HepG2 (cell line): ENCODE measurements around the gene CTSA. TPM values are rescaled to one million over a fixed set of nuclear protein-coding genes. Genes with fewer than 3 reads are reported as not detected.

Experiments used
- AHR ChIP-seq: IDR thresholded peaks from 2 replicates; pipeline ENCODE4 v1.6.1; 2018; ENCODE audit warnings: missing genetic modification reagents, missing compliant biosample characterization
- FOXC1 ChIP-seq: sonication (generic); formaldehyde crosslinking; IDR thresholded peaks from 2 replicates; pipeline ENCODE4 v1.8.0; 2022; ENCODE audit warnings: mild to moderate bottlenecking, missing genetic modification reagents, borderline replicate concordance
- GFI1 ChIP-seq: sonication (generic); formaldehyde crosslinking; IDR thresholded peaks from 2 replicates; pipeline ENCODE4 v1.5.0; 2020; ENCODE audit warnings: missing genetic modification reagents, mild to moderate bottlenecking, borderline replicate concordance
- ZNF264 ChIP-seq: sonication (generic); formaldehyde crosslinking; IDR thresholded peaks from 2 replicates; pipeline ENCODE4 v1.4.0; 2020; ENCODE audit warnings: missing genetic modification reagents
- ZNF616 ChIP-seq: sonication (generic); formaldehyde crosslinking; IDR thresholded peaks from 2 replicates; pipeline ENCODE4 v1.5.0; 2020; ENCODE audit warnings: low read depth, mild to moderate bottlenecking, missing genetic modification reagents
- ZSCAN25 ChIP-seq: sonication (generic); formaldehyde crosslinking; IDR thresholded peaks from 2 replicates; pipeline ENCODE4 v1.8.0; 2022; ENCODE audit warnings: mild to moderate bottlenecking, missing genetic modification reagents
- ZSCAN29 ChIP-seq: sonication (generic); formaldehyde crosslinking; conservative IDR thresholded peaks from 2 replicates; pipeline ENCODE4 v1.4.0; 2020; ENCODE audit warnings: mild to moderate bottlenecking, missing genetic modification reagents
- polyA plus RNA-seq, 8 experiments: library from polyadenylated mRNA; depleted of rRNA in 3 of 8; stranded (reverse) in 7 of 8; unstranded in 1 of 8; fragments of >200 nt; fragmentation: Illumina TruSeq in 4 of 8; extraction: Trizol in 4 of 8; gene quantifications; 2 replicates each; pipeline versions ENCODE4 v1.2.1 to v1.2.3, GENCODE V29; 2011 to 2016; ENCODE audit warnings: low read depth in 4 of 8, missing spikeins in 1 of 8, mixed read lengths in 1 of 8; ENCODE audit not compliant: insufficient read depth in 1 of 8
- total RNA-seq, 5 experiments: library from RNA; depleted of rRNA; stranded (reverse); fragments of >200 nt; fragmentation: Illumina TruSeq; extraction: Trizol; gene quantifications; 2 replicates each; pipeline ENCODE4 v1.2.3, GENCODE V29; 2016; ENCODE audit warnings: low read depth in 1 of 5
- TF ChIP-seq, protein P1 (sequence below): sonication (generic); formaldehyde crosslinking; IDR thresholded peaks from 2 replicates; pipeline ENCODE4 v1.4.0; 2020; ENCODE audit warnings: mild to moderate bottlenecking, missing genetic modification reagents
- TF ChIP-seq, protein P2 (sequence below): sonication (generic); formaldehyde crosslinking; IDR thresholded peaks from 2 replicates; pipeline ENCODE4 v1.5.0; 2020; ENCODE audit warnings: mild to moderate bottlenecking, missing genetic modification reagents, borderline replicate concordance
- TF ChIP-seq, protein P3 (sequence below): IDR thresholded peaks from 2 replicates; pipeline ENCODE4 v1.6.1; 2012; ENCODE audit warnings: low read length, improper control_type of control experiment
- TF ChIP-seq, protein P4 (sequence below): sonication (generic); formaldehyde crosslinking; IDR thresholded peaks from 2 replicates; pipeline ENCODE4 v1.4.0; 2020; ENCODE audit warnings: missing genetic modification reagents
- TF ChIP-seq, protein P5 (sequence below), 2 experiments: sonication (generic) in 1 of 2; formaldehyde crosslinking in 1 of 2; IDR thresholded peaks; 2 replicates each; pipeline versions ENCODE4 v1.5.1 to v1.6.1; 2011 to 2020; ENCODE audit warnings: borderline replicate concordance in 1 of 2, low read depth in 1 of 2, low read length in 1 of 2, mild to moderate bottlenecking in 1 of 2, missing genetic modification reagents in 1 of 2, moderate library complexity in 1 of 2

CTSA gene
- total and polyA plus RNA-seq, 2 of the 13 experiments (the other 11 are each of a cell fraction or from before 2014, with no cell fraction given), result 202 to 231 TPM

DNA sequence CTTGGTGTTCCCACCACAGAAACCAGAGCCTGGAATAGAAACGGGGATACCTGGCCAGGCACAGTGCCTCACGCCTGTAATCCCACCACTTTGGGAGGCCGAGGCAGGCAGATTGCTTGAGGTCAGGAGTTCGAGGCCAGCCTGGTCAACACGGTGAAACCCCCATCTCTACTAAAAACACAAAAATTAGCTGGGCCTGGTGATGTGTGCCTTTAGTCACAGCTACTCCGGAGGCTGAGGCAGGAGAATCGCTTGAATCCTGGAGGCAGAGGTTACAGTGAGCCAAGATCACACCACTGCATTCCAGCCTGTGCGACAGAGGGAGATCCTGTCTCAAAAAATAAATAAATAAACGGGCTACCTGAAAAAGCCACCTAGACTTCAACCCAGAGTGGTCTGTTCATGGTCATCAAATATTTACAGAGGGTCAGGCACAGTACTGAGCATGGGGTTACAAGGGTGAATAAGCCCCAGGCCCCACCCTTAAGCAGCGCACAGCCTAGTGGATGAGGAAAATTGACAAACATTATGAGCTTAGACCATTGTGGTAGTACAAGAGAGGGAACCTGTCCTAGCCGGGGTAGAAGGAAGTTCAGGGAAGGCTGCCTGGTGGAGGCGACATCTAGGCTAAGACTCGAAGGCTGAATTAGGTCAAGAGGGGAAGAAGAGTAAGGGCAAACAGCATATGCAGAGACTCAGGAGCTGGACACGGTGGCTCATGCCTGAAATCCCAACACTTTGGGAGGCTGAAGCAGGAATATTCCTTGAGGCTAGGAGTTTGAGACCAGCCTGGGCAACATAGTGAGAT is 36.1 kb downstream of the CTSA start (continued):
- TF ChIP-seq GFI1, result peak; percentile 94
- TF ChIP-seq, protein P1, sequence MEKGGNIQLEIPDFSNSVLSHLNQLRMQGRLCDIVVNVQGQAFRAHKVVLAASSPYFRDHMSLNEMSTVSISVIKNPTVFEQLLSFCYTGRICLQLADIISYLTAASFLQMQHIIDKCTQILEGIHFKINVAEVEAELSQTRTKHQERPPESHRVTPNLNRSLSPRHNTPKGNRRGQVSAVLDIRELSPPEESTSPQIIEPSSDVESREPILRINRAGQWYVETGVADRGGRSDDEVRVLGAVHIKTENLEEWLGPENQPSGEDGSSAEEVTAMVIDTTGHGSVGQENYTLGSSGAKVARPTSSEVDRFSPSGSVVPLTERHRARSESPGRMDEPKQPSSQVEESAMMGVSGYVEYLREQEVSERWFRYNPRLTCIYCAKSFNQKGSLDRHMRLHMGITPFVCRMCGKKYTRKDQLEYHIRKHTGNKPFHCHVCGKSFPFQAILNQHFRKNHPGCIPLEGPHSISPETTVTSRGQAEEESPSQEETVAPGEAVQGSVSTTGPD (CRISPR knock-in tag), result 0 out of 2 replicates have a peak, but pooled peaks have one; percentile 63
- TF ChIP-seq, protein P2, sequence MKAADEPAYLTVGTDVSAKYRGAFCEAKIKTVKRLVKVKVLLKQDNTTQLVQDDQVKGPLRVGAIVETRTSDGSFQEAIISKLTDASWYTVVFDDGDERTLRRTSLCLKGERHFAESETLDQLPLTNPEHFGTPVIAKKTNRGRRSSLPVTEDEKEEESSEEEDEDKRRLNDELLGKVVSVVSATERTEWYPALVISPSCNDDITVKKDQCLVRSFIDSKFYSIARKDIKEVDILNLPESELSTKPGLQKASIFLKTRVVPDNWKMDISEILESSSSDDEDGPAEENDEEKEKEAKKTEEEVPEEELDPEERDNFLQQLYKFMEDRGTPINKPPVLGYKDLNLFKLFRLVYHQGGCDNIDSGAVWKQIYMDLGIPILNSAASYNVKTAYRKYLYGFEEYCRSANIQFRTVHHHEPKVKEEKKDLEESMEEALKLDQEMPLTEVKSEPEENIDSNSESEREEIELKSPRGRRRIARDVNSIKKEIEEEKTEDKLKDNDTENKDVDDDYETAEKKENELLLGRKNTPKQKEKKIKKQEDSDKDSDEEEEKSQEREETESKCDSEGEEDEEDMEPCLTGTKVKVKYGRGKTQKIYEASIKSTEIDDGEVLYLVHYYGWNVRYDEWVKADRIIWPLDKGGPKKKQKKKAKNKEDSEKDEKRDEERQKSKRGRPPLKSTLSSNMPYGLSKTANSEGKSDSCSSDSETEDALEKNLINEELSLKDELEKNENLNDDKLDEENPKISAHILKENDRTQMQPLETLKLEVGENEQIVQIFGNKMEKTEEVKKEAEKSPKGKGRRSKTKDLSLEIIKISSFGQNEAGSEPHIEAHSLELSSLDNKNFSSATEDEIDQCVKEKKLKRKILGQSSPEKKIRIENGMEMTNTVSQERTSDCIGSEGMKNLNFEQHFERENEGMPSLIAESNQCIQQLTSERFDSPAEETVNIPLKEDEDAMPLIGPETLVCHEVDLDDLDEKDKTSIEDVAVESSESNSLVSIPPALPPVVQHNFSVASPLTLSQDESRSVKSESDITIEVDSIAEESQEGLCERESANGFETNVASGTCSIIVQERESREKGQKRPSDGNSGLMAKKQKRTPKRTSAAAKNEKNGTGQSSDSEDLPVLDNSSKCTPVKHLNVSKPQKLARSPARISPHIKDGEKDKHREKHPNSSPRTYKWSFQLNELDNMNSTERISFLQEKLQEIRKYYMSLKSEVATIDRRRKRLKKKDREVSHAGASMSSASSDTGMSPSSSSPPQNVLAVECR, result peak; percentile 46; the same call in 1 of the 2 replicates
- peak; percentile 85 for TF ChIP-seq ZSCAN29 (CRISPR knock-in tag)
- TF ChIP-seq ZNF616 (CRISPR knock-in tag), result no peak
- TF ChIP-seq, protein P3, sequence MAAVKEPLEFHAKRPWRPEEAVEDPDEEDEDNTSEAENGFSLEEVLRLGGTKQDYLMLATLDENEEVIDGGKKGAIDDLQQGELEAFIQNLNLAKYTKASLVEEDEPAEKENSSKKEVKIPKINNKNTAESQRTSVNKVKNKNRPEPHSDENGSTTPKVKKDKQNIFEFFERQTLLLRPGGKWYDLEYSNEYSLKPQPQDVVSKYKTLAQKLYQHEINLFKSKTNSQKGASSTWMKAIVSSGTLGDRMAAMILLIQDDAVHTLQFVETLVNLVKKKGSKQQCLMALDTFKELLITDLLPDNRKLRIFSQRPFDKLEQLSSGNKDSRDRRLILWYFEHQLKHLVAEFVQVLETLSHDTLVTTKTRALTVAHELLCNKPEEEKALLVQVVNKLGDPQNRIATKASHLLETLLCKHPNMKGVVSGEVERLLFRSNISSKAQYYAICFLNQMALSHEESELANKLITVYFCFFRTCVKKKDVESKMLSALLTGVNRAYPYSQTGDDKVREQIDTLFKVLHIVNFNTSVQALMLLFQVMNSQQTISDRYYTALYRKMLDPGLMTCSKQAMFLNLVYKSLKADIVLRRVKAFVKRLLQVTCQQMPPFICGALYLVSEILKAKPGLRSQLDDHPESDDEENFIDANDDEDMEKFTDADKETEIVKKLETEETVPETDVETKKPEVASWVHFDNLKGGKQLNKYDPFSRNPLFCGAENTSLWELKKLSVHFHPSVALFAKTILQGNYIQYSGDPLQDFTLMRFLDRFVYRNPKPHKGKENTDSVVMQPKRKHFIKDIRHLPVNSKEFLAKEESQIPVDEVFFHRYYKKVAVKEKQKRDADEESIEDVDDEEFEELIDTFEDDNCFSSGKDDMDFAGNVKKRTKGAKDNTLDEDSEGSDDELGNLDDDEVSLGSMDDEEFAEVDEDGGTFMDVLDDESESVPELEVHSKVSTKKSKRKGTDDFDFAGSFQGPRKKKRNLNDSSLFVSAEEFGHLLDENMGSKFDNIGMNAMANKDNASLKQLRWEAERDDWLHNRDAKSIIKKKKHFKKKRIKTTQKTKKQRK, result no peak
- peak; percentile 90 for TF ChIP-seq ZSCAN25 (CRISPR knock-in tag)
- TF ChIP-seq, protein P4, sequence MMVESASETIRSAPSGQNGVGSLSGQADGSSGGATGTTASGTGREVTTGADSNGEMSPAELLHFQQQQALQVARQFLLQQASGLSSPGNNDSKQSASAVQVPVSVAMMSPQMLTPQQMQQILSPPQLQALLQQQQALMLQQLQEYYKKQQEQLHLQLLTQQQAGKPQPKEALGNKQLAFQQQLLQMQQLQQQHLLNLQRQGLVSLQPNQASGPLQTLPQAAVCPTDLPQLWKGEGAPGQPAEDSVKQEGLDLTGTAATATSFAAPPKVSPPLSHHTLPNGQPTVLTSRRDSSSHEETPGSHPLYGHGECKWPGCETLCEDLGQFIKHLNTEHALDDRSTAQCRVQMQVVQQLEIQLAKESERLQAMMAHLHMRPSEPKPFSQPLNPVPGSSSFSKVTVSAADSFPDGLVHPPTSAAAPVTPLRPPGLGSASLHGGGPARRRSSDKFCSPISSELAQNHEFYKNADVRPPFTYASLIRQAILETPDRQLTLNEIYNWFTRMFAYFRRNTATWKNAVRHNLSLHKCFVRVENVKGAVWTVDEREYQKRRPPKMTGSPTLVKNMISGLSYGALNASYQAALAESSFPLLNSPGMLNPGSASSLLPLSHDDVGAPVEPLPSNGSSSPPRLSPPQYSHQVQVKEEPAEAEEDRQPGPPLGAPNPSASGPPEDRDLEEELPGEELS, result peak; percentile 98
- peak; percentile 18; the same call in 1 of the 2 replicates for TF ChIP-seq AHR (CRISPR knock-in tag)
- TF ChIP-seq, protein P5, sequence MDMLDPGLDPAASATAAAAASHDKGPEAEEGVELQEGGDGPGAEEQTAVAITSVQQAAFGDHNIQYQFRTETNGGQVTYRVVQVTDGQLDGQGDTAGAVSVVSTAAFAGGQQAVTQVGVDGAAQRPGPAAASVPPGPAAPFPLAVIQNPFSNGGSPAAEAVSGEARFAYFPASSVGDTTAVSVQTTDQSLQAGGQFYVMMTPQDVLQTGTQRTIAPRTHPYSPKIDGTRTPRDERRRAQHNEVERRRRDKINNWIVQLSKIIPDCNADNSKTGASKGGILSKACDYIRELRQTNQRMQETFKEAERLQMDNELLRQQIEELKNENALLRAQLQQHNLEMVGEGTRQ (IDR thresholded peaks at IDR 0.05; ENCODE audit: low read depth, low read length), result no peak
- TF ChIP-seq, protein P5 (CRISPR knock-in tag; IDR thresholded peaks at IDR 0.05; ENCODE audit: borderline replicate concordance), result peak; percentile 53; the same call in 1 of the 2 replicates
- TF ChIP-seq ZNF264 (CRISPR knock-in tag), result peak; percentile 94
- TF ChIP-seq FOXC1 (CRISPR knock-in tag), result no peak
